Hypothalamus (tissue), 51 donors: ENCODE measurements around the gene ADRA1B.
"Not testable (repeated sequence)": the region's sequence is repeated elsewhere in the genome, so short reads cannot be mapped to it uniquely, and the experiment has no call there.

Experiments used
- DNase-seq, 51 donors: peaks; one replicate each; lab custom pipeline; 2025; lab: John Stamatoyannopoulos, UW

ADRA1B gene

GRCh38 chr5:159962214-159962613, 45.9 kb downstream of the ADRA1B start:
- DNase-seq = no peak

- DNase-seq = no peak
Observed at GRCh38 chr5:159963935-159964334, 47.7 kb downstream of the ADRA1B start.

- DNase-seq = peak in 17 of 51 donors; percentile 1 to 41 (median 10)
Observed at GRCh38 chr5:159965031-159965837, 49.0 kb downstream of the ADRA1B start.

GRCh38 chr5:159965838-159966128, 49.5 kb downstream of the ADRA1B start:
- DNase-seq = not testable (repeated sequence)

GRCh38 chr5:159969966-159970365, 53.7 kb downstream of the ADRA1B start:
- no peak for DNase-seq

- no peak for DNase-seq
Observed at GRCh38 chr5:159971038-159971437, 54.8 kb downstream of the ADRA1B start.

- DNase-seq = no peak
Observed at GRCh38 chr5:159971514-159971913, 55.2 kb downstream of the ADRA1B start.

GRCh38 chr5:159971931-159972461, 55.7 kb downstream of the ADRA1B start:
- DNase-seq = no peak

GRCh38 chr5:159972538-159973362, 56.5 kb downstream of the ADRA1B start:
- no peak for DNase-seq

- no peak for DNase-seq
Observed at GRCh38 chr5:159975462-159976019, 59.3 kb downstream of the ADRA1B start.

- DNase-seq = no peak
Observed at GRCh38 chr5:159976921-159977320, 60.6 kb downstream of the ADRA1B start.

- no peak for DNase-seq
Observed at GRCh38 chr5:159978358-159978757, 62.1 kb downstream of the ADRA1B start.

- no peak for DNase-seq
Observed at GRCh38 chr5:159982421-159983173, 66.3 kb downstream of the ADRA1B start.

GRCh38 chr5:159987031-159987674, 70.9 kb downstream of the ADRA1B start:
- peak in 45 of 51 donors; percentile 2 to 75 (median 43) for DNase-seq

- no peak for DNase-seq
Observed at GRCh38 chr5:159990506-159990905, 74.2 kb downstream of the ADRA1B start.

- DNase-seq = no peak
Observed at GRCh38 chr5:159992566-159992965, 76.3 kb downstream of the ADRA1B start.

GRCh38 chr5:159993194-159993593, 76.9 kb downstream of the ADRA1B start:
- no peak for DNase-seq

- no peak for DNase-seq
Observed at GRCh38 chr5:159995907-159996306, 79.6 kb downstream of the ADRA1B start.

- DNase-seq = no peak
Observed at GRCh38 chr5:160001457-160001856, 85.2 kb downstream of the ADRA1B start.

GRCh38 chr5:160007514-160007913, 91.2 kb downstream of the ADRA1B start:
- DNase-seq = no peak
